ENCODE measurements around the gene LPCAT4.

LPCAT4 gene

GRCh38 chr15:34339946-34340345 lies 27.1 kb downstream of the LPCAT4 start:
- DNase-seq (ENCODE audit: low read depth in 2 of 2), result no peak
- TF ChIP-seq CTCF (IDR thresholded peaks at IDR 0.05; ENCODE audit: low read depth, low read length), result no peak
- H3K4me3 ChIP-seq (replicated peaks in 1 of 2; ENCODE audit: low read depth in 2 of 2, low read length in 2 of 2), result no peak overlapping the region

- DNase-seq (ENCODE audit: low read depth in 2 of 2), result no peak
- H3K4me3 ChIP-seq (replicated peaks in 1 of 2; ENCODE audit: low read depth in 2 of 2, low read length in 2 of 2), result no peak overlapping the region
- TF ChIP-seq CTCF (IDR thresholded peaks at IDR 0.05; ENCODE audit: low read depth, low read length), result no peak
Measured at GRCh38 chr15:34338347-34338746, 28.6 kb downstream of the LPCAT4 start.

- peak; percentile 91 to 92 for DNase-seq (ENCODE audit: low read depth in 2 of 2)
- TF ChIP-seq CTCF (IDR thresholded peaks at IDR 0.05; ENCODE audit: low read depth, low read length), result no peak
- H3K4me3 ChIP-seq (replicated peaks in 1 of 2; ENCODE audit: low read depth in 2 of 2, low read length in 2 of 2), result peak within 1 kb of the TSS; percentile 85 to 95
Measured at GRCh38 chr15:34337557-34338306, 29.3 kb downstream of the LPCAT4 start, which contains the start of gene SLC12A6. Gene SLC12A6 (minus strand): TSS chr15:34337781. CDS start chr15:34336680, 1,101 bp downstream.

DNA sequence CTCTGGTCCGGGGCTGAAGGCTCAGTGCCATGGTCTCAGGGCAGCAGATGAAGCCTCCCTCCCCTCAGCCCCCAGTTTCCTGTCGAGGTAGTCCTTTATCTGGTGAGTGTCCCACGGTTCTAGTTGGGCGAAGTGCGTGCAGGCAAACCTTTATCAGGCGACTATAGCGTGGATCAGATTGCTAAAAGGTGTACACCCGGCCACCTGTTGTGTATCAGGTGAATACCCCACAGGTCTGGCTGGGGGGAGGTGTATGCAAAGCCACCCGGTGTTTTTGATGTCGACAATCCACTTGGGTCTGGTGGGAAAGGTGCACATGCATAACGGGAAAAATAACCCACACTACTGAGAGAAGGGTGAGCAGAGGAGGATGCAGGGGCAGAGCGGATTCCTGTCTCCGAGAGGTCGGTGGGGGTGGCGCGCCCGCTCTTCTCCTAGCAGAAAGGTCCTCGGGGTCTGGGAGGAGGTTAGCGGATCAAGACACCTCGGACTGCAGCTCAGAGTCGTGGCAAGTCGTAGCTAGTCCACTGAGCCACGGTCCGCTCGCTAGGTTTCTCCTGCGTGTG lies 29.9 kb downstream of the LPCAT4 start:
- no peak for TF ChIP-seq CTCF (IDR thresholded peaks at IDR 0.05; ENCODE audit: low read depth, low read length)
- H3K4me3 ChIP-seq (replicated peaks in 1 of 2; ENCODE audit: low read depth in 2 of 2, low read length in 2 of 2), result peak overlapping the region; percentile 85 to 95
- no peak for DNase-seq (ENCODE audit: low read depth in 2 of 2)

DNA sequence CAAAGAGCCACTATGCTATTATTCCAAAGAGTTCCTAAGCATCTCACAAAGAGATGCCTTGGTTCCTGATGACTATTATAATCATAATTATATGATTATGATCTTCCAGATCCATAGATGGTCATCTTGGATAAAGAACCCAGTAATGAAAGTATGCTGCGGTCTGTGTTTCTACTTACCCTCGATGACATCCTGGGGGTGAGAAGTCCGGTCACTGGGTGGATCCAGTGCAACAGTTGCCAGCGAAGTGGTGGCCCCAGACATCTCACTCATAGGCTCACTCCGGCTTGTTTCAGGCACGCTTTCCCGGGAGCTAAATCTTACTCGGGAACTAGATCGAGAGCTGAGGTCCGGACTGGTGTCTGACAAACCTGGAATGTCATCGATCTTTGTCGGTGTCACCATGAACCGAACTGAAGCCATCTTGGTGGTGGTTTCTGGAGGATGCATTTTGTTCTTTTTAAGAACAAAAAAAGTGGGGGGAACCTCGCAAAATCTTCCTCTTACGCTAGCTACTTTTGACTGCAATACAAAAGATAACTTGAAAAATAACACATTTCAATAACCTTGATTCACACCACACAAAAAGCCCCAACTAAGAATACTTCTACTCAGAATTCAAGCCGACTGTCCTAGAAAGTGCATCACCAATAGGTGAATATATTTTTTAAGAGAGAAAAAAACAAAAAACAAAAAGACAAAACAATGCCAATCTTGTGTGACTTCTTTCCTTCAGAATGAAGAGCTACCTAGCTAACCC lies 30.6 kb downstream of the LPCAT4 start:
- H3K4me3 ChIP-seq (replicated peaks in 1 of 2; ENCODE audit: low read depth in 2 of 2, low read length in 2 of 2), result peak overlapping the region; percentile 85 to 95
- no peak for DNase-seq (ENCODE audit: low read depth in 2 of 2)
- TF ChIP-seq CTCF (IDR thresholded peaks at IDR 0.05; ENCODE audit: low read depth, low read length), result no peak

DNA sequence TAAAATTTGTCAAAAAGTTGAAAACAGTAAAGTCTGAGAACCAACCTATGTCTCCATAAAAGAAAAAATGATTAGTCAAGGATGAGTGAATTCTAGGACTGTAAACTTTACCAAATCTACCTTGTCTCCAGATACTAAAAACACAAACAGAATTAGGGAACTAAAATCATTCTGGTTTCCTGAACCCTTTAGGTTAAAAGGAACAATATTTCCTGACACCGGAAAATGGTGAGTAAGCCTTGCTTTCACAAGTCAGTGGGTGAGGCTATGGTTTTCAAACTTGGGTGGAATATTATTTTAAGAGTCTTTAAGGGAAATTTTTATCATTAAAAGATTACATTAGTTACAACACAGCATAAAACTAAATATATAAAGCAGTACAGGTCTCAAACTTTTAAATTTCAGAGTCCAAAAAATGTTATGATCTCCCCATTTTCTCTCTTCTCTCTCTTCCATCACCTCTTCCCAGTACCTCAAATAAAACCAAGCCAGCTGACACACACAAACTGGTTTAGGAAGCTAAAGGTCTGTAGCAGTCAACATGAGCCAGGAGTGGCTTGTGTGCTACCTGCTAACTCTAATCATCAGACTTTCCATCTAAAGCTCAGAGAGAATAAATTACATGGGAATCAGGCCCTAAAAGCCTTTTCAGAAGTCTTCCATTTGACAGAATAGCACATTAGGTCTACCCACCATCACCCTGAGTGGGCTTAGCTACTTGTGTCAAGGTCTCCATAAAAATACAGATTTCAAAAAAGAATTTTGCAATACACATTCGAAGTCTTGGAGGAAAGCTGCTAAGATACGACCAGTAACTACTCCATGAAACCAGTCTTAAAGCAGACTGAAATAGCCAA lies 31.6 kb downstream of the LPCAT4 start:
- peak overlapping the region in 1 of 2 donors; percentile 6 for H3K4me3 ChIP-seq (replicated peaks in 1 of 2; ENCODE audit: low read depth in 2 of 2, low read length in 2 of 2)
- peak; percentile 35 to 74 for DNase-seq (ENCODE audit: low read depth in 2 of 2)
- TF ChIP-seq CTCF (IDR thresholded peaks at IDR 0.05; ENCODE audit: low read depth, low read length), result no peak

Data from cardiac fibroblast (primary cell).